Omental fat pad (tissue), 4 donors: ENCODE measurements around the gene ENTPD6. TPM values are rescaled to one million over a fixed set of nuclear protein-coding genes. Genes with fewer than 3 reads are reported as not detected.

Source experiments
- ATAC-seq: fragments of 150-250 bp; one replicate; pipeline ENCODE4 v1.9.1; 2016; ENCODE audit warnings: mild to moderate bottlenecking, moderate library complexity; ENCODE audit not compliant: low FRiP score
- DNase-seq: peaks from one replicate; pipeline ENCODE4 v3.0.0-alpha.2; 2019; ENCODE audit warnings: low spot score
- CTCF ChIP-seq, 3 donors: fragments of 450-650 bp; IDR thresholded peaks; one replicate each; pipeline ENCODE4 v1.5.1; 2016 to 2017; ENCODE audit warnings: antibody characterized with exemption in 3 of 3, mild to moderate bottlenecking in 3 of 3, moderate library complexity in 2 of 3
- total RNA-seq, 4 donors: library from RNA; depleted of rRNA; stranded (reverse); fragments of >200 nt; gene quantifications; one replicate each; pipeline ENCODE4 v1.1.0, GENCODE V29; 2016

ENTPD6 gene
- total RNA-seq, 4 donors from 2014 or later: 44.6 to 71.0 (median 60.0) TPM

GRCh38 chr20:25197183-25197869 is 1.8 kb downstream of the ENTPD6 start:
- DNase-seq (no peak), ATAC-seq (no peak)
- TF ChIP-seq CTCF (IDR thresholded peaks at IDR 0.05): no peak

GRCh38 chr20:25197870-25198190 is 2.3 kb downstream of the ENTPD6 start:
- no peak for ATAC-seq
- no peak for TF ChIP-seq CTCF (IDR thresholded peaks at IDR 0.05)
- no peak for DNase-seq

- DNase-seq (no peak), ATAC-seq (no peak)
- no peak for TF ChIP-seq CTCF (IDR thresholded peaks at IDR 0.05)
Observed at GRCh38 chr20:25198663-25199383, 3.3 kb downstream of the ENTPD6 start.

- no peak for ATAC-seq
- no peak for TF ChIP-seq CTCF (IDR thresholded peaks at IDR 0.05)
- DNase-seq: no peak
Observed at GRCh38 chr20:25199473-25200260, 4.2 kb downstream of the ENTPD6 start.

GRCh38 chr20:25203089-25203488 is 7.6 kb downstream of the ENTPD6 start:
- ATAC-seq (no peak), DNase-seq (no peak)
- no peak for TF ChIP-seq CTCF (IDR thresholded peaks at IDR 0.05)

GRCh38 chr20:25203871-25204320 is 8.4 kb downstream of the ENTPD6 start:
- no peak for ATAC-seq
- DNase-seq: no peak

More at GRCh38 chr20:25203871-25204320, 8.4 kb downstream of the ENTPD6 start:
- no peak for TF ChIP-seq CTCF (IDR thresholded peaks at IDR 0.05)
